Skeletal muscle satellite cell (primary cell): Measurements from ENCODE around the gene ECE2. TPM values are rescaled to one million over a fixed set of nuclear protein-coding genes. Genes with fewer than 3 reads are reported as not detected.
A peak's percentile ranks its signal among the peaks of the same experiment; 100 is the strongest.

ENCODE experiments used
- H3K27me3 ChIP-seq: 2 replicates; pipeline ENCODE4 v1.7.0; 2013; ENCODE audit warnings: low read length; ENCODE audit not compliant: control insufficient read depth, insufficient read depth
- H3K36me3 ChIP-seq: 2 replicates; pipeline ENCODE4 v1.7.0; 2013; ENCODE audit warnings: mild to moderate bottlenecking, control low read depth, low read length; ENCODE audit not compliant: insufficient read depth
- H3K4me1 ChIP-seq: 2 replicates; pipeline ENCODE4 v1.7.0; 2013; ENCODE audit warnings: low read length; ENCODE audit not compliant: control insufficient read depth, insufficient read depth
- H3K4me2 ChIP-seq: 2 replicates; pipeline ENCODE4 v1.7.0; 2013; ENCODE audit warnings: mild to moderate bottlenecking, low read length
- H3K4me3 ChIP-seq: 2 replicates; pipeline ENCODE4 v1.7.0; 2013; ENCODE audit warnings: low read length
- H3K9ac ChIP-seq: 2 replicates; pipeline ENCODE4 v1.7.0; 2013; ENCODE audit warnings: mild to moderate bottlenecking, low read depth, low read length, moderate library complexity
- H3K9me3 ChIP-seq: replicated peaks from 2 replicates; pipeline ENCODE4 v1.7.0; 2013; ENCODE audit warnings: mild to moderate bottlenecking, control low read depth, low read length
- total RNA-seq: library from RNA; depleted of rRNA; stranded (reverse); fragments of >200 nt; gene quantifications from 2 replicates; pipeline ENCODE4 v1.2.3, GENCODE V29; 2012; rRNA removed

ECE2 gene
- total RNA-seq = not detected in 2 replicates

DNA sequence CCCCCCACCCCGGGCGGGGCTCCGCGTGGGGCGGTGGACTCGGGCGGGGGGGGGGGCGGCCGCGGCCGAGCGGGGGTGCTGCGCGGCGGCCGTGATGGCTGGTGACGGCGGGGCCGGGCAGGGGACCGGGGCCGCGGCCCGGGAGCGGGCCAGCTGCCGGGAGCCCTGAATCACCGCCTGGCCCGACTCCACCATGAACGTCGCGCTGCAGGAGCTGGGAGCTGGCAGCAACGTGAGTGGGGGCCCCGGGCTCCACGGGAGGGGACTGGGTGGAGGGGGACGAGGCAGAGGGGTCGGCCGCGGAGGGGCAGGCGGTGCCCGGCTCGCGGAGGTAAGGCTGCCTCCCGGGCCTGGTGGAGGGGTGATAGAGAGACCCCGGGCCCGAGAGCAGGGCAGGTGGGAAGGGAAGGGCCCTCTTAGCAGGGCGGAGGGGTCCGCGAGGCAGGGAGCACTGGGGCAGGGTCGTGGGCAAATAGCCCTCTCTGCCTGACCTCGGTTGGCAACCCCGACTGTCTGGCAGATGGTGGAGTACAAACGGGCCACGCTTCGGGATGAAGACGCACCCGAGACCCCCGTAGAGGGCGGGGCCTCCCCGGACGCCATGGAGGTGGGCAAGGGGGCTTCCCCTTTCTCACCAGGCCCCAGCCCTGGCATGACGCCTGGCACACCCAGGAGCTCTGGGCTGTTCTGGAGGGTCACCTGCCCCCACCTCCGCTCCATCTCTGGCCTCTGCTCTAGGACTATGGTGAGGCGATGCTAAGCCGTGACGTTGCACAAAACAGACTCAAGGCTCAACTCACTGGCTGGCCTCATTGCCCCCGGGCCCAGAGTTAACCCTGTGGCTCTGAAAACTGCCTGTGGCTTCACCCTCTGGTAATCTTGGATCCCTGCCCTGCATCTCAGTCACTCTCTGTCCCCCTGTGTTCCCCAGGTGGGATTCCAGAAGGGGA lies at the start of gene ECE2:
ECE2 (plus strand) TSS at position 62 of the 950 bp plus-strand sequence; CDS start at position 194, 132 bp downstream.
- Histone ChIP-seq H3K4me2 (no peak within 1 kb of the TSS), H3K4me1 (no peaks in the 10 kb centered on the region), H3K9ac (no peak within 1 kb of the TSS), H3K27me3 (peaks cover 62% of the 10 kb centered on the region), H3K4me3 (no peak within 1 kb of the TSS), H3K9me3 (no peaks in the 10 kb centered on the region), H3K36me3 (no peaks in the 10 kb centered on the region)

DNA sequence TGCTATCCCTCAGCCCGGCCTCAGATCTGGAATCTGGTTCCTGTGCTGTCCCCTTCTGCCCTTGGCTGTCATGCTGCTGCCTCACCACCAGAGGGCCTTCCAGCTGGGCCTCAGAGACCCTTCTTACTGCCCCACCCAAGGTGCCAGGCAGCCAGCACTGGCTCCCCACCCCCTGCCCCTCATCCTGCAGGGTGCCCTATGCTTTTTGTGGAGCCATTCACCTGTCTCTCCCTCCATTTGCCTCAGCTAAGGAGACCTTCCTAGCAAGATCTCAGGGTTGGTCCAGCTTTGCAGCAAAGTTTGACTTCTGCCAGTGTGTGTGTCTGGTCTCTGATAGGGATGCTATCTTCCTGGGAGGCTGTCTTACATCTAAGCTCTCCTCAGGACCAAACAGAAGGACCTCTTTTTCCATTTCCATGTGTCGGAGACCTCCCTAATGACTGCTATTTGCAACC lies 48.3 kb upstream of the ECE2 start:
- Histone ChIP-seq H3K9ac (no peak overlapping the region), H3K4me1 (peaks cover 11% of the 10 kb centered on the region), H3K9me3 (no peaks in the 10 kb centered on the region)

DNA sequence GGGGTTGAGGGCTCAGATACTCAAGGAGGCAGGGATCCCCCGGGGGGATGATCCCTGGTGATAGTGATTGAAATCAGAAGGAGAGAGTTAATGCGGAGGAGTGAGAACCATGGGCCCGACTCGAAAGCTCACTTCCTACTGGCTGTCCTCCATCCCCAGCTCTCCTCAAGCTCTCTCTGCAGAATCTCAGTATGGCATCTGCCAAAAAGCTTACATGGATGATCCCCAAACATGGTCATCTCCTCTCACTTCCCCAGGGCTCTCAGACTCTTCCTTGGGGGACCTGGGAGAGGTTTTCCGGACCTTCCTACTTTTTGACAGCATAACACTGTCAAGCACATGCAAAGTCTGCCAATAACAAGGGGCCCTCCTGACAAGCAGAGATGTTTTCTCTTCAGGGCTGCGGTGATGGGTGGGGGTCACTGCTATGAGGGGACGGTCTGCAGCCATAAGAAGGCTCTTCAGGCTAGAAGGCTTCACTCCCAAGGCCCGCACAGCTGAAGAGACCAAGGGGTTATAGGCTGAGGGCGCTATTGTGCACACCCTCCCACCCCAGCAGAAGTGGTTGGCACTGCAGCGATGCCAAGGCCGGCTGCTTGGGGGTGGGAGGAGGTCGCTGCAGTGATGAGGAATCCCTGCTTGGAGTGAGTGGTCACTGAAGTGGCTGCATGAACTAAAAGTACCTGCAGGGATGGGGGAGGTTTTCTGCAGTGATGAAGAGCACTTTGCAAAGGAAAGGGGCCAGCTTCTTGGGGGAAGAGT lies 47.3 kb upstream of the ECE2 start:
- H3K4me3 ChIP-seq = no peak overlapping the region
- H3K36me3 ChIP-seq = no peaks in the 10 kb centered on the region
- H3K9me3 ChIP-seq = no peaks in the 10 kb centered on the region
- no peak overlapping the region for H3K4me2 ChIP-seq
- peaks cover 76% of the 10 kb centered on the region for H3K27me3 ChIP-seq
- H3K9ac ChIP-seq = no peak overlapping the region
- H3K4me1 ChIP-seq = peaks cover 11% of the 10 kb centered on the region

More for the DNA sequence above, 48.3 kb upstream of the ECE2 start:
- Histone ChIP-seq H3K4me3 (no peak overlapping the region), H3K36me3 (no peaks in the 10 kb centered on the region), H3K27me3 (peaks cover 70% of the 10 kb centered on the region), H3K4me2 (no peak overlapping the region)

DNA sequence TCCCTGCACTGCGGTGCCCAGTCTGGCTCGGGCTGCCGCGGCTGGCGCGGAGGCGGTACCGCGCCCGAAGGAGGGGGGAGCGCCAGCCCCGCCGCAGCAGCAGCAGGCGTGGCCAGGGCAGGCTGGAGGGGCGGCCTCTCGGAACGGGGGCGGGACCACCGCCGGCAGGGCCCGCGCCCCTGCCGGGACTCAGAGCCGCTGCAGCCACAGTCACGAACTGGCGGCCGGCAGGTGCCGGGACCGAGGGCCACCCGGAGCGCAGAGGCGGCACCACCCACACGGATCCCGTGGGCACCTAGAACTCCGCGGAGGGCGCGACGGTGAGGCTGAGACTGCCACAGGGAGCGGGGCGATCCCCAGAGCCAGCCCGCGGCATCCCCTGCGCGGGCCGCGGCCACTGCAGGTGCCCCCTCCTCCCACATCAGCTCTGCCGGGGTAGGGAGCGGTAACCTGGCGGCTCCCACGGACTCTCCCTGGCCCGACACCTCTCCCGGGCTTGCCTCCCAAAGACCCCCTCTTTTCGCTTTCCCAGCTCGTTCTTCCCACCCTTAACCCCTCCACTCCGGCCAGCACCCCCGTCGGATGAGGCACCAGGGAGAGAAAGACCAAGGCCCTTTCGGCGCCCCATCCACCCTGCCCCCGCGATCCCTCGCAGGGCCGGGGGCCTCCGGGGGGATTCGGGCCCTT lies 46.3 kb upstream of the ECE2 start, which contains the start of gene VWA5B2:
VWA5B2 (plus strand) TSS at position 192 of the 687 bp plus-strand sequence. CDS start 944 bp downstream, outside the sequence.
- H3K36me3 ChIP-seq = no peaks in the 10 kb centered on the region
- no peaks in the 10 kb centered on the region for H3K9me3 ChIP-seq
- no peak within 1 kb of the TSS for H3K9ac ChIP-seq
- H3K27me3 ChIP-seq = peaks cover 68% of the 10 kb centered on the region
- H3K4me3 ChIP-seq = peak within 1 kb of the TSS; percentile 65
- peak within 1 kb of the TSS; percentile 86 for H3K4me2 ChIP-seq
- H3K4me1 ChIP-seq = peaks cover 19% of the 10 kb centered on the region

DNA sequence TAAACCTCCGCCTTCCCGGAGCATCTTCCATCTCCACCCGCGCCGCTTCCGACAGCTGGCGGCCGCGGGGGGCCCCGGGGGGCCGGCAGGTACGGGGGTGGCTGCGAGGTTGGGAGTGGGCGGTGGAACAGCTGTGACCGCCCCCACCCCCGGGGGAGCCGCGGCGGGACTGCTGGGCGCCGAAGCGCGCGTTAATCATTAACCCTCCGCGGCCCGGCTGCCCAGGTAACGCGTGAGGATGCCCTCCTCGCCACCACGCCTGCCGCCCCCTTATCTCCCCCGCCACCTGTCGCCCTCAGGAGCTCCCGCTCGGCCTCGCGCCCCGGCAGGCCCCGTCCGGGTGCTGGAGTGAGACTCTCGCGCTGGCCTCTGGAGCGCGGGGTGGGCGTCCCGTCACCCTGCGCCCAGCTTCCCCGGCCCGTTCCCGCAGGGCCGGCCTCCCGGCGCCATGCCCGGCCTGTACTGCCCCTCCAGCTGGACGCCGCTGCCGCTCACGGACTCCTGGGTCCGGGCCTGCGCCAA lies 45.7 kb upstream of the ECE2 start:
- Histone ChIP-seq H3K4me2 (peak overlapping the region; percentile 86), H3K9ac (no peak overlapping the region), H3K4me1 (peaks cover 19% of the 10 kb centered on the region), H3K27me3 (peaks cover 68% of the 10 kb centered on the region), H3K9me3 (no peaks in the 10 kb centered on the region), H3K4me3 (no peak overlapping the region), H3K36me3 (no peaks in the 10 kb centered on the region)

DNA sequence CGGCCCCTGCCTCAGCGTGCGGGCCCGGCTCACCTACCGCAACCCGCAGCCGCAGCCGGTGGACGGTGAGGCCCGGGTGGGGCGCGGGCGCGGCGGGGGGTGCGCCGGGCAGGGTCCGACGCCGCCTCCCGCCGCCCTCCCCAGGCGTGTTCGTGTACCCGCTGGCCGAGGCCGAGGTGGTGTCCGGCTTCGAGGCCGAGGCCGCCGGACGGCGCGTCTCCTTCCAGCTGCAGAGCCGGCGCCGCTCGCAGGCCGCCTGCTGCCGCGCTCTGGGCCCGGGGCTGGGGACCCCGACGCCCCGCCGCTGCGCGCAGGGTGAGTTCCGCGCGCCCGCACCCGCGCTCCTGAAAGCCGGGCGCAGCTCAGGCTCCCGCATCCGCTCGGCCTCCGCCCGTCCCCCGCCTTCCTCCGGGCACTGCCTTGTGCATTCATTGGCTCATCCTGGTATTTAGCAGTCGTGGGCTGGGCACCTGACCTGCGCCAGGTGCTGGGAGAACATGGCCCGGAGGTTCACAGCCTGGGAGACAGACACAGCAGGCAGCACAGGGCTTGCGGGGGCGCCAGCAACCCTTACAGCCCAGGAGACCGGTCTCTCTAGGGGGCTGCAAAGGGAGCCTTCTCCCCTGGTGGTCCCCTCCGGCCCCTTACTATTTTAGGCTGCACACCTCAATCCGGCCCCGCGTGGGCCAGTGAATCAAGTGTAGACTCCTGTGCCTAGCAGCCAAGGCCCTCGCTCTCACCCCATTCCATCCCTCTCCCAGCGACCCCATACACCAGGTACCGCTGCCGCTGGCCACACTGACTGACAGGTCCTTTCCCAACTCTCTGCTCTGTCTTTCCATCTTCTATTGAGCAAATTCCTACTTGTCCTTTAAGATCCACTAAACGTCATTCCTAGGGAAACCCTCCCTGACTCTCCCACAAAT lies 45.0 kb upstream of the ECE2 start:
- Histone ChIP-seq H3K9me3 (no peaks in the 10 kb centered on the region), H3K27me3 (peaks cover 71% of the 10 kb centered on the region), H3K36me3 (no peaks in the 10 kb centered on the region), H3K4me1 (peaks cover 19% of the 10 kb centered on the region), H3K4me2 (peak overlapping the region; percentile 86), H3K9ac (no peak overlapping the region), H3K4me3 (no peak overlapping the region)

DNA sequence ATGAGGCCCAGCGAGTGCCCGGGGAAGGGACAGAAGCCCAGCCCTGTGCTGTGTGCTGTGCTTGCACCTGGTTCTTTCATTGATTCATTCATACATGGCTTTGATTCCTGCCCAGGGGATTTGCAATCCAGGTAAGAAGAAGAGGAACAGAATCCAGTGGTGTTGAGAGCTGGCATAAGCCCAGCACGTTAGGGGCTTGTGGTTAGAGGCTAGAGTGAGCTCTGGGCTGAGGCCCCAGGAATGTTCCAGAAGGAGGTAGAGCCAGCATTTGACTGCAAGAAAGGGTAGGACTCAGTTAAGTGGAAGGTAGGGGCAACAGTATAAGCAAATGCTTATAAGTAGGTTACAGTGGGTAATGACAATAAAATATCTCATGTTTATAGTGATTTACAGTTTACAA lies 44.2 kb upstream of the ECE2 start:
- Histone ChIP-seq H3K27me3 (peaks cover 70% of the 10 kb centered on the region), H3K4me3 (no peak overlapping the region), H3K36me3 (no peaks in the 10 kb centered on the region), H3K9ac (no peak overlapping the region), H3K4me1 (peaks cover 19% of the 10 kb centered on the region), H3K4me2 (no peak overlapping the region), H3K9me3 (no peaks in the 10 kb centered on the region)

DNA sequence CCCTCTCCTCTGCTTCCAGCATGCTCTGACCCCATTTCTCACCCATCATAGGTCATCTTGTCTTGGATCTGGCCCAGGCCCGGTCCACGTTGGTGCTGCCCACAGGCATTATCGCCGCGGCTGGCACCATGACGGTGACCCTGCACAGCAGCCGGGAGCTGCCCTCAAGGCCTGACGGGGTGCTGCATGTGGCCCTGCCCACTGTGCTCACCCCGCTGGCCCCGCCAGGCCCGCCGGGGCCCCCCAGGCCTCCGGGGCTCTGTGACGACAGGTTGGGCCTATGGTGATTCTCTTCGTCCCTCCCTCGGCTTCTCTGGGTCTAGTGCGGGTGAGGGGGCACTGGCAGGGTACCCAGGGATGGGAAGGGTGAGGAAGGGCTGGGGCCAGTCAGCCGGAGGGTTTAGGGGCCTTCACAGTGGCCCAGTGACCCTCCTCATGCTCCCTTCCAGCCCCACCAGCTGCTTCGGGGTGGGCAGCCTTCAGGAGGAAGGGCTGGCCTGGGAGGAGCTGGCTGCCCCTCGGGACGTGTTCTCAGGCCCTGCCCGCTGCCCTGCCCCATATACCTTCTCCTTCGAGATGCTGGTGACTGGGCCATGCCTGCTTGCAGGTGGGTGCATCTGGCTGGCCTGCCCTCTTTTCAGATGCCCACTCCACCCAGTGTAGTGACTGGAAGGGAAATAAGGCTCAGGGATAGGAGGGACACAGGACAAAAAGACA lies 42.5 kb upstream of the ECE2 start:
- Histone ChIP-seq H3K4me2 (no peak overlapping the region), H3K27me3 (peaks cover 63% of the 10 kb centered on the region), H3K4me3 (no peak overlapping the region), H3K36me3 (no peaks in the 10 kb centered on the region), H3K9ac (no peak overlapping the region), H3K9me3 (no peaks in the 10 kb centered on the region), H3K4me1 (peaks cover 19% of the 10 kb centered on the region)

DNA sequence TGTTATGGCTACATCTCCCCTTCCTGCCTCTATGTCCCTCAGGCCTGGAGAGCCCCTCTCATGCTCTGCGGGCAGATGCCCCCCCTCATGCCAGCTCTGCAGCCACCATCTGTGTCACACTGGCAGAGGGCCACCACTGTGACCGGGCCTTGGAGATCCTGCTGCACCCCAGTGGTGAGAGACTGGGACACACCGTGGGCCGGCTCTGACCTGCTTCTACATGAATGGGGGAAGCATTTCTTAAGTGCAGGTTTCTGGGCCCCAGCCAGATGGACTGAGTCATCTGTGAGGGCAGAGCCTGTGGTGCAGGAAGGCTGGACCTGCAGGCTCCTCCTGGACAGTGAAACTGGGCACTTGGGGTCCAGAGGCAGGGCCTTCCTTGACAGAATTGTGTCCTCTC lies 41.6 kb upstream of the ECE2 start:
- peaks cover 53% of the 10 kb centered on the region for H3K27me3 ChIP-seq
- no peak overlapping the region for H3K4me3 ChIP-seq
- H3K9ac ChIP-seq = no peak overlapping the region
- peaks cover 15% of the 10 kb centered on the region for H3K4me1 ChIP-seq
- no peaks in the 10 kb centered on the region for H3K36me3 ChIP-seq
- H3K9me3 ChIP-seq = no peaks in the 10 kb centered on the region
- no peak overlapping the region for H3K4me2 ChIP-seq
